GM18858 (cell line): Measurements from ENCODE around the gene ZNF254.
"Not testable (repeated sequence)": the region's sequence is repeated elsewhere in the genome, so short reads cannot be mapped to it uniquely, and the experiment has no call there.

ENCODE experiments used
- ATAC-seq: cut with Tn5 transposase; IDR thresholded peaks from one replicate; pipeline ENCODE4 v1.9.1; 2021; ENCODE audit not compliant: unreplicated experiment

The ZNF254 gene

DNA sequence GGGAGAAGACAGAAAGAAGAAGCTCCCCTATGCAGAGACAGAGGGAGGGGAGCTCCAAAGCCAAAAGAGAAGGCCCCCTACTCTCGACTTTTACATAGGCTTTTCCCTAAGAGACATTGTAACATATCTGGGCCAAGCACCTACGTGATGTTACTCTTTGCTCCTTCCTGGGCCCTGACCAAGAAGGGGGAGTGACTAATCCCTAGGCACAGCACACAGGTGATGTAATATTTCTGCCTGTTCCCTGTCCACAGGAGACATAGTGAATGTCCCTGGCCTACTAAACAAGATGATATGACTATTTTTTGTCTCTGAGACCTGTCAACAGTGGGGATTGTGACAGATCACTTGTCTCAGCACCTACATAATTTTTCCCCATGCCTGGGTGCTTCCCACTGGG is 15.9 kb upstream of the ZNF254 start:
- ATAC-seq = no peak

DNA sequence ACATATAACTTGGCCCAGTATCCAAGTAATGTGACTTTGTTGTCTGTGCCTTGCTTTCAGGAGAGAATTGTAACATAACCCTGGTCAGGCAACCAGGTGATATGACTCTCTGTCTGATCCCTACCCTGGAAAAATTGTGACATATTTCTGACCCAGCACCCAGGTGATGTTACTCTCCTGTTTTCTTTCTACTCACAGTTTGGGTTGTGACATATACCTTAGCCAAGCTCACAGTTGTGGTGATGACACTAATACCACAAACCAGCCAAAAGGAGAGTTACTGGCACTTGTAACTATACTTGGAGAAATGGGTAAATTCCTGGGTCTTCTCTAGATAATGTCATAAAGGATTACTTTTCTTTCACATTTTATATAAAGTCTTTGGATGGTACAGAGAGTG is 14.3 kb upstream of the ZNF254 start:
- no peak for ATAC-seq

DNA sequence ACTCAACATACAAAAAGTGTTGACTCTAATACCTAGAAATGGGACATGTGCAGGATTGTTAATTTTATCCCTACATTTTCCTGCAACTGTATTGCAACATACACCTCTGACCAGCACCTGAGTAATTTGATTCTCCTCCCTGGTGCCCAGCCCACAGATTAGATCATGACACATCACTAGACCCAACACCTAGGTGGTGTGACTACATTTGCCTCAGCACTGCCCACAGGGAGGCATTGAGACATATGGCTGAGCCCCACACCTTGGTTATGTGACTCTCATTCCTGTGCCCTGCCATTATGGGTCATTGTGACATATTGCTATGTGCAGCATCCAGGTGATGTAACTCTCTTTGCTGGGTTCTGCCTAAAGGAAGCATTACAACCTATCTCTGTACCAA is 13.2 kb upstream of the ZNF254 start:
- no peak for ATAC-seq

DNA sequence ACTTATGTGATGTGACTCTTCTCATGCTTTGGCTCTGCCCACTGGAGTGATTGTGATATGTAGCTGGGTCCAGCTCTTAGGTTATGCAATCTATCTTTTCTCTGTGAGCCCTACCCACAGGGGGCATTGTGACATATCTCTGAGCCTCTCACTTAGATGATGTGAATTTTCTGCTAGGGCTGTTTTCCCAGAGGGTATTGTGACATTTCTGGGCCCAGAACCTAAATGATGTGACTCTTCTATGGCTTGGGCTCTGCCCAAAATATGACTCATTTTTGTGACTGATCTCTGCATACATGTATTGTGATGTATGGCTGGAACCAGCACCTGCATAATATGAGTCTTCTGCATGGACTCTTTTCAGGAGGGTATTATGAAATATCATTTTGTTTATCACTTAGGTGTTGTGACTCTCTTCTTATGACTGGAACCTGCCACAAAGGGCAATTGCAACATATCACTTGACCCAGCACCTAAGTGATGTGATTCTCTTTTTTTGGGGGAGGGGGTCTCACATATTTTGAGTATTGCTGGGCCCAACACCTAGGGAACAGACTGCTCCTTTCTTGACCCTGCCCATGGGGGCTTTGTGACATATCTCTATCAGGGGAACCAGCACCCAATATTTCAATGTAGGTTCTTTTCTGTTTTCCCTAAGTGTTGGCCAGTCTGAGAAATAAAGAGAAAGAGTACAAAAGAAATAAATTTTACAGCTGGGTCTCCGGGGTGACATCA is 12.1 kb upstream of the ZNF254 start:
- no peak for ATAC-seq

DNA sequence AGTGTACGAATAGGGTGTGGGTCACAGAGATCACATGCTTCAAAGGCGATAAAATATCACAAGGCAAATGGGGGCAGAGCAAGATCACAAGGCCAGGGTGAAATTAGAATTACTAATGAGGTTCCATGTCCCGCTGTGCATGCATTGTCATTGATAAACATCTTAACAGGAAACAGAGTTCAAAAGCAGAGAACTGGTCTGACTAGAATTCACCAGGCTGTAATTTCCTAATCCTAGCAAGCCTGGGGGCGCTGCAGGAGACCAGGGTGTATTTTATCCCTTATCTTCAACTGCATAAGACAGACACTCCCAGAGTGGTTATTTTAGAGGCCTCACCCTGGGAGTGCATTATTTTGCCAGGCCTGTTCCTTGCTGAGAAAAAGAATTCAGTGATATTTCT is 11.5 kb upstream of the ZNF254 start:
- not testable (repeated sequence) for ATAC-seq

DNA sequence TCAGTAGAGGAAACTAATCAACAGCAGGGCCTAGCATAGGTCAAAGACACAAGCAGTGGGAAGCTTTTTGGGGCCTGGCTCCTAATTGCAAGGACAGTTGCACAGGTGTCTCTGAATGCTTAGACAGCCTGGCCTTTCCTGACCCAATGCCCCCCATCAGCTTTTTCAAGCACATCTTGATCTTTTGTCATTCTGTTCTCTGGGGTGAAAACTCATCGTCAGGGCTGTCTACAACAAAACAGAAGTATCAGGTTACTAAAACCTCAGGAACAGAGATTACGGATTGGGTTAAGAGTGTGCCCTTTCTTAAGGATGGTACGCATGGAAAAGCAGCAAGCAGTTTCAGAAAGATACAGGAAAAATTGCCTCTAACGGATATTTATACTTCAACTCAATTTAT is 8.3 kb upstream of the ZNF254 start:
- no peak for ATAC-seq

DNA sequence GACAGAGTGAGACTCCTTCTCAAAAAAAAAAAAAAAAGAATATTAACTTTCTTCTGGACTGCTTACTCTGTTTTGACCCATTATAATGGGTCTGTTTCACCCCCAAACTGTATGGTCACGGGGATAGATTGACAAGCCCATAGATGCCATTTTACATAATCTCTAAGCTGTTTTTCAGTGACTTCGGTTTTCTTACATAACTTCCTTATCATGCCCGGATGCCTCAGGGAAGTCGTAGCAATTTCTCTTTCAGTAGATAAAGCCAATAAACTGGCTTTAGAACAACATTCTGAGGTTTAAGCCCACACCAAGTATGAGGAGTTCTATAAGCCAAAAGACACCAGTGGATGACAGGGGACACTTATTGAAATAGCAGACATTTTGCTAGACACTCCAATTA is 5.9 kb upstream of the ZNF254 start:
- no peak for ATAC-seq

- ATAC-seq = no peak
These were observed 11.4 kb downstream of the ZNF254 start for GRCh38 chr19:24098359-24098758.

- no peak for ATAC-seq
These were observed 12.8 kb downstream of the ZNF254 start for GRCh38 chr19:24099829-24100228.

- not testable (repeated sequence) for ATAC-seq
These were observed 13.6 kb downstream of the ZNF254 start for GRCh38 chr19:24100597-24100996.

GRCh38 chr19:24101459-24102115 is 14.6 kb downstream of the ZNF254 start:
- ATAC-seq = no peak

DNA sequence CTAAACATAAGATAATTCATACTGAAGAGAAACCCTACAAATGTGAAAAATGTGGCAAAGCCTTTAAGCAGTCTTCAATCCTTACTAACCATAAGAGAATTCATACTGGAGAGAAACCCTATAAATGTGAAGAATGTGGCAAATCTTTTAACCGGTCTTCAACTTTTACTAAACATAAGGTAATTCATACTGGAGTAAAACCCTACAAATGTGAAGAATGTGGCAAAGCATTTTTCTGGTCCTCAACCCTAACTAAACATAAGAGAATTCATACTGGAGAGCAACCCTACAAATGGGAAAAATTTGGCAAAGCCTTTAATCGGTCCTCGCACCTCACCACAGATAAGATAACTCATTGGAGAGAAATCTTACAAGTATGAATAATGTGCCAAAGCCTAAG is 40.6 kb downstream of the ZNF254 start:
- no peak for ATAC-seq

DNA sequence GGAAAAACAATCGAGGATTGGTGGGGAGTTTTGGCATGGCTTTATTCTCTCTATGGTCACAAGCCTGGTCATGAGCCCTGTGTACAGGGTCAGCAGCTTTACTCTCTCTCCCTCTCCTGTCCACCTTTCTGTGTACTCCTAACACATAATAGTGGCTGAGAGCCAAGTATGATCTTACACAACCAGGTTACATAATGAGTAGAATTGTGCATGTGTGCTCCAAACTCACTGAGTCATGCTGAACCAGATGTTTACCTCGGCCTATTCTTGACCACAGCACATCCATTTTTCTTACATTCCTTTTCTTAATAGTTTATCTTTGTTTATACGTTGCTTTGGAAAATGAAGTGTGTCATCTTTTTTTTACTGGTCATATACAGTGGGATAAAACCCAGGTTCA is 53.1 kb downstream of the ZNF254 start:
- no peak for ATAC-seq

GRCh38 chr19:24140591-24140990 is 53.6 kb downstream of the ZNF254 start:
- ATAC-seq = no peak

- no peak for ATAC-seq
These were observed 54.6 kb downstream of the ZNF254 start for GRCh38 chr19:24141612-24142011.

DNA sequence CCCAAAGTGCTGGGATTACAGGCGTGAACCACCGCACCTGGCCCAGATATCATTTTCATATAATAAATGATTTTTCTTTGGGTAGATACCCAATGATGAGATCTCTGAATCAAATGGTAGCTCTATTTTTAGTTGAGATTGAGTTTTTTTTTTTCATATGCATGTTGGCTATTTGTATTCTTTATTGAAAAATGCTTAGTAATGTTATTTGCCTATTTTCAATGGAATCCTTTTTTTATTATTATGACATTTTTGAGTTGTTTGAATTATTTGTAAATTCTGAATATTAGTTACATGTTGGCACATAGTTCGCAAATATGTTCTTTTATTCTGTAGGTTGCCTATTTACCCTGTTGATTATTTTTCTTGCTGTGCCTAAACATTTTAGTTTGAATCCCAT is 55.8 kb downstream of the ZNF254 start:
- ATAC-seq = no peak

DNA sequence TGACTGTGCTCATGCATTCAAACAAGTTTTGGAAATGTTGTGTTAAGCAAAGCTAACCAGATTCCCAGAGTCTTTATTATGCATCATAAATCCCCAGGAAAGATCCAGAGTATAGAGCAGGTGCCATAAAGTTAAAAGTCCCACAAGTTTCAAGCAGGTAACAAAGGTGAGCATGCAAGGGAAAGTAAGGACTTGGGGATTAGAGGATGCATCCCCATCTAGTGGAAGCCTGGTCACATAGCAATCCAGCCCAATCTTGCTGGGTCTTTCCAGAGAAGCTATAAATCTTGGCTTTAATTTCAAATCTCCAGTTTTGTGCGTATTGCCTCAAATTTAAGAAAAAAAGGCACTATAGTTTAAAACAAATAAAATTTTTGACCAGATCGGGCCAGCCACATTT is 72.7 kb downstream of the ZNF254 start:
- no peak for ATAC-seq

- no peak for ATAC-seq
These were observed 79.1 kb downstream of the ZNF254 start for GRCh38 chr19:24166055-24166454.

DNA sequence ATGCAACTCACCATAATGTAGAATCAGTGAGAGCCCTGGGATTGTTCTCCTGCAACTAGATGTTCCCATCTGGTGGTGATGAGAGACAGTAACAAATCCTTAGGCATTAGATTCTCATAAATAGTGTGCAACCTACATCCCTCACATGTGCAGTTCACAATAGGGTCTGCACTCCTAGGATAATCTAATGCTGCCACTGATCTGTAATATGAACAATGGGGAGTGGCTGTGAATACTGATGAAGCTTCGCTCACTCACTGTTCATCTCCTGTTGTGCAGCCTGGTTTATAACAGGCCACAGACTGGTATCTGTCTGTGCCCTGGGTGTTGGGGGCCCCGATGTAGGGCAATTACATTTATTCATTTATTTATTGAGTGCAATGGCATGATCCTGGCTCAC is 86.9 kb downstream of the ZNF254 start:
- ATAC-seq = no peak

DNA sequence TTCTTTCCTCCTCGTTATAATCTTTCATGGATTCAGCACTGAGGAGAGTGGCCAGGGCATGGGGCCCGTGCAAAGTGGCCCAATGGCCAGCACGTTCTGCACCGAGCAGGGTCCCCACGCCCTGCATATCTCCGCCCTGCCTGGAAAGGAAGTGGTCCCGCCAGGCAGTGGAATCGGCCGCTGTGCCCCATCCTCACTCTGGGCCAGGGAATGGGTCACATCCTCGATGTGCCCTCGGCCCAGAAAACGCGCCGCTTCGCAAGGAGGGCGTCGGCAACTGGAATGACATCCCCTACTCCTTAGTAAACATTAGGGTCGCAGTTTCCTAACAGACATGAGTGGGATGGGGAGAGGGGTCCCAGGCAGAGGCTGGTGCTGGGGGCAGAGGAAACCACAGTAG is 90.7 kb downstream of the ZNF254 start:
- ATAC-seq = no peak

GRCh38 chr19:24178207-24178606 is 91.2 kb downstream of the ZNF254 start:
- no peak for ATAC-seq
